ENCODE data around the gene AIF1. TPM values are rescaled to one million over a fixed set of nuclear protein-coding genes. Genes with fewer than 3 reads are reported as not detected.
A peak's percentile ranks its signal among the peaks of the same experiment; 100 is the strongest.

Gene AIF1
- total RNA-seq, 4 donors from 2014 or later: 2.6 to 16.3 (median 5.8) TPM

DNA sequence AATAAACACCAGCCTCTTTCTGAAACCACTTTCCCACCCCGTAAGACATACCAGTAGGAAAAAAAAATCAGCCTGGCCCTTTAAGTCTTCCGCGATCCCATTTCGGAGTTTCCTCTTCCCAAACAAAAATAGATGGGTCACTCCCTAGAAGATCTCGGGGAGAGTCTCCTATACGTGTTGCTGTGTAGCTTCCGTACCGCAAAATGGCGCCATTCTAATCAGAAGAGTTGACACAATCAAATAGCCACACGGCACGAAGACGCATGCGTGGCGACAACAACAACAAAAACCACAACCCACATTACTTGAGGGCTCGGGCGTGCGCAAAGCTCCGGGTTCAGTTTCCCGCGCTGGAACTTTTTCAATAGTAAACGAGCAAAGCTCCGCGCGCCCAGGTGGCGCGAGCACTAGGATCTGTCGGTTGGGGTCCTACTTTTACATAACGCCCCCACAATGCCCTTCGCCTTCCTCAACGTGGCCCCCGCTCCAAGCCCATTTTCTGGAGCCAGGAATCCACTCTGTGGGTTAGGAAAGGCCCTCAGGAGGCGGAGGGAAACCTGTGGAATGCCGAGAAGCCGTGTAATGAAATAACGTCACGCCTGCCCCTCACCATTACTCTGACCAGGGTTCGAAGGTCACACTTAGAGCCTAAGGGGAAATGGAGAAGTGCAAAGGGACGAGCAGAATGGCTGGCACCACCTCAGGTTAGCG lies 49.9 kb downstream of the AIF1 start, which contains the start of gene GPANK1:
GPANK1 (minus strand) TSS at position 208 of the 711 bp plus-strand sequence. CDS start 519 bp downstream, outside the sequence.
- WGBS: 0% methylated on average over 28 of the region's 39 CpGs
- Histone ChIP-seq H3K36me3 (peaks cover 34% of the 10 kb centered on the region), H3K4me3 (peak within 1 kb of the TSS; percentile 84), H3K27ac (peak within 1 kb of the TSS; percentile 98), H3K27me3 (no peaks in the 10 kb centered on the region), H3K4me1 (peaks cover 59% of the 10 kb centered on the region), H3K9me3 (no peaks in the 10 kb centered on the region)
- TF ChIP-seq POLR2AphosphoS5 (IDR thresholded peaks at IDR 0.05): peak in 2 of 3 donors; percentile 23 to 42
- TF ChIP-seq EP300 (IDR thresholded peaks at IDR 0.05): no peak
- no peak for TF ChIP-seq CTCF (IDR thresholded peaks at IDR 0.05)
- no peak for TF ChIP-seq POLR2A (IDR thresholded peaks at IDR 0.05)
- peak; percentile 94 to 95 for DNase-seq (ENCODE audit: low spot score in 2 of 2)

DNA sequence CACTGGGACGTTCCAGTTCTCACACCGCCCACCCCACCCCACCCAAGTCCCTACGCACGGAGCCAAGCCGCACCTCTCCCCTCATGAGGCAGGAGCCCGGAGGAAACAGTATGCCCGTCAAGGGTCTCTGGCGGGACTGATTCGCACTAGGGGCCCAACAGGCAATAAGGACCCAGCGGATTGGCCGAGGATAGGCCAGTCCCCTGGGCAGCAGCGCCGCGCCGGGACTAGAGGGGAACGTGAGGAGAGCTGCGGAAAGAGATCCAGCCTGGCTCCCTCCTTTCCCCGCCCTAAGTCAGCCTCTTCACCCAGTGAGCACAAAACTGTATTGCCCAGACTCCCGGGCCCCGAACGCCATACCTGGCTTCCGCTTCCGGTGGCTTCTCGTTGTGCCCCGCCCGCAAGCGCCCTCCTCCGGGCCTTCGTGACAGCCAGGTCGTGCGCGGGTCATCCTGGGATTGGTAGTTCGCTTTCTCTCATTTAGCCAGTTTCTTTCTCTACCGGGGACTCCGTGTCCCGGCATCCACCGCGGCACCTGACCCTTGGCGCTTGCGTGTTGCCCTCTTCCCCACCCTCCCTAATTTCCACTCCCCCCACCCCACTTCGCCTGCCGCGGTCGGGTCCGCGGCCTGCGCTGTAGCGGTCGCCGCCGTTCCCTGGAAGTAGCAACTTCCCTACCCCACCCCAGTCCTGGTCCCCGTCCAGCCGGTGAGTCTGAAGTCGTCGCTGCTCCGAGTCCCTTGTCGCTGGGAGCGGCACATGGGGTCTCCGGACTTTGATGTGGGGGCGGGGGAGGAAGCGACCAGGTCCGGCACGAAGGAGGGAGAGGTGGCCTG lies 50.7 kb downstream of the AIF1 start, which contains the start of gene CSNK2B:
CSNK2B (plus strand) TSS at position 580 of the 836 bp plus-strand sequence. CDS start 752 bp downstream, outside the sequence.
- Histone ChIP-seq H3K9me3 (no peaks in the 10 kb centered on the region), H3K4me1 (peaks cover 59% of the 10 kb centered on the region), H3K36me3 (peaks cover 42% of the 10 kb centered on the region), H3K27ac (peak within 1 kb of the TSS; percentile 98), H3K4me3 (peak within 1 kb of the TSS; percentile 84), H3K27me3 (no peaks in the 10 kb centered on the region)
- TF ChIP-seq POLR2A (IDR thresholded peaks at IDR 0.05): peak; percentile 53 to 76
- TF ChIP-seq EP300 (IDR thresholded peaks at IDR 0.05): no peak
- no peak for TF ChIP-seq CTCF (IDR thresholded peaks at IDR 0.05)
- peak in 2 of 3 donors; percentile 71 to 76 for TF ChIP-seq POLR2AphosphoS5 (IDR thresholded peaks at IDR 0.05)
- 2% methylated on average over 55 of the region's 63 CpGs for WGBS
- peak; percentile 100 for DNase-seq (ENCODE audit: low spot score in 2 of 2)

DNA sequence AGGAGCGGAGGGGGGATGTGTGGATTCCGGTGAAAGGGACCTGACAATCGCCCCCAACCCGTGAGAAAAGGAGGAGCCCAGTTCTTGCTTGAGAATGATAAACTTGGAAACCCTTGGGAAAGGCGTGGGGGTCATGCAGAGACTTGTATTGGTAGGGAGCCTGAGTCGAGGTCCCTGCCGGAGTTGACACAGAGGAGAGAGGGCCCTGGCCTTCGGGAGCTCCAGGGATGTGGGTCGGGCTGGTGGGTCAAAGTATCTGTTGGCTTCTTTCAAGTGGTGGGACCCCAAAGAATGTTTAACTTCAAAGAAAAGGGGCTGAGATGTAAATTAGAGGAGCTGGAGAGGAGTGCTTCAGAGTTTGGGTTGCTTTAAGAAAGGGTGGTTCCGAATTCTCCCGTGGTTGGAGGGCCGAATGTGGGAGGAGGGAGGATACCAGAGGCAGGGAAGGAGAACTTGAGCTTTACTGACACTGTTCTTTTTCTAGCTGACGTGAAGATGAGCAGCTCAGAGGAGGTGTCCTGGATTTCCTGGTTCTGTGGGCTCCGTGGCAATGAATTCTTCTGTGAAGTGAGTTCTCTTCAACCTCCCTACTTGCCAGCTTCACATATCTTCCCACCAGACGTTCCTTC lies 51.4 kb downstream of the AIF1 start:
- H3K36me3 ChIP-seq: peaks cover 50% of the 10 kb centered on the region
- DNase-seq (ENCODE audit: low spot score in 2 of 2): no peak
- no peak for TF ChIP-seq POLR2AphosphoS5 (IDR thresholded peaks at IDR 0.05)
- TF ChIP-seq POLR2A (IDR thresholded peaks at IDR 0.05): no peak
- TF ChIP-seq EP300 (IDR thresholded peaks at IDR 0.05): no peak
- no peak for TF ChIP-seq CTCF (IDR thresholded peaks at IDR 0.05)
- peaks cover 51% of the 10 kb centered on the region for H3K4me1 ChIP-seq
- 2% methylated on average over 15 of the region's 15 CpGs for WGBS
- no peaks in the 10 kb centered on the region for H3K27me3 ChIP-seq
- H3K4me3 ChIP-seq: peak overlapping the region; percentile 84
- H3K9me3 ChIP-seq: no peaks in the 10 kb centered on the region
- H3K27ac ChIP-seq: peak overlapping the region; percentile 98

Other genes with a start within 250 kb of the AIF1 start
- 10 to 100 TPM in 3 of 4 donors, 1 to 10 TPM in 1; 7.1 to 16.4 (median 15.2) TPM for gene MICA, start 211.6 kb upstream of the AIF1 start, total RNA-seq
- gene MICB, start 117.1 kb upstream of the AIF1 start, total RNA-seq: 1 to 10 TPM in 3 of 4 donors, under 1 TPM in 1; 0.26 to 2.4 (median 2.1) TPM
- not detected for gene MCCD1, start 86.3 kb upstream of the AIF1 start, total RNA-seq
- gene DDX39B, start 73.2 kb upstream of the AIF1 start, total RNA-seq: 100 to 1,000 TPM; 254 to 449 (median 281) TPM
- 1 to 10 TPM in 2 of 4 donors, under 1 TPM in 1, not detected in 1; 0.64 to 1.6 (median 1.4) TPM for gene ATP6V1G2, start 68.6 kb upstream of the AIF1 start, total RNA-seq
- 10 to 100 TPM; 23.6 to 29.5 (median 25.7) TPM for gene NFKBIL1, start 67.6 kb upstream of the AIF1 start, total RNA-seq
- under 1 TPM in 1 of 4 donors, not detected in 3; 0.47 TPM for gene LTA, start 42.9 kb upstream of the AIF1 start, total RNA-seq
- gene TNF, start 39.7 kb upstream of the AIF1 start, total RNA-seq: 1 to 10 TPM; 1.0 to 6.4 (median 3.3) TPM
- not detected for gene LTB, start 32.8 kb upstream of the AIF1 start, total RNA-seq
- gene LST1, start 29.0 kb upstream of the AIF1 start, total RNA-seq: 10 to 100 TPM in 1 of 4 donors, 1 to 10 TPM in 3; 3.7 to 72.9 (median 6.7) TPM
- not detected for gene NCR3, start 22.2 kb upstream of the AIF1 start, total RNA-seq
- 100 to 1,000 TPM; 100 to 163 (median 113) TPM for gene PRRC2A, start 5.5 kb downstream of the AIF1 start, total RNA-seq
- gene BAG6, start 37.4 kb downstream of the AIF1 start, total RNA-seq: 100 to 1,000 TPM; 239 to 360 (median 309) TPM
- gene APOM, start 40.7 kb downstream of the AIF1 start, total RNA-seq: 1 to 10 TPM; 2.8 to 8.3 (median 6.1) TPM
- gene C6orf47, start 45.5 kb downstream of the AIF1 start, total RNA-seq: 10 to 100 TPM; 31.6 to 41.0 (median 38.1) TPM
- 10 to 100 TPM; 15.0 to 22.6 (median 20.1) TPM for gene GPANK1, start 49.8 kb downstream of the AIF1 start, total RNA-seq
- 100 to 1,000 TPM; 381 to 429 (median 403) TPM for gene CSNK2B, start 50.8 kb downstream of the AIF1 start, total RNA-seq
- gene LY6G5B, start 54.7 kb downstream of the AIF1 start, total RNA-seq: 10 to 100 TPM; 11.4 to 63.7 (median 13.9) TPM
- gene LY6G5C, start 65.8 kb downstream of the AIF1 start, total RNA-seq: 1 to 10 TPM in 1 of 4 donors, under 1 TPM in 1, not detected in 2; 0.73 to 5.1 TPM
- gene ABHD16A, start 88.1 kb downstream of the AIF1 start, total RNA-seq: 10 to 100 TPM; 49.4 to 68.2 (median 57.3) TPM
- gene LY6G6F, start 91.6 kb downstream of the AIF1 start, total RNA-seq: not detected
- gene LY6G6D, start 100.1 kb downstream of the AIF1 start, total RNA-seq: 10 to 100 TPM in 1 of 4 donors, 1 to 10 TPM in 1, not detected in 2; 5.5 to 30.8 TPM
- gene LY6G6C, start 106.5 kb downstream of the AIF1 start, total RNA-seq: 100 to 1,000 TPM in 3 of 4 donors, 10 to 100 TPM in 1; 80.0 to 376 (median 338) TPM
- gene MPIG6B, start 108.1 kb downstream of the AIF1 start, total RNA-seq: 1 to 10 TPM; 1.6 to 4.6 (median 4.5) TPM
- gene DDAH2, start 114.1 kb downstream of the AIF1 start, total RNA-seq: 10 to 100 TPM; 66.8 to 84.2 (median 68.3) TPM
- gene CLIC1, start 121.3 kb downstream of the AIF1 start, total RNA-seq: 100 to 1,000 TPM; 239 to 420 (median 333) TPM
- gene MSH5, start 124.8 kb downstream of the AIF1 start, total RNA-seq: 10 to 100 TPM; 12.6 to 60.1 (median 17.2) TPM
- gene SAPCD1, start 147.4 kb downstream of the AIF1 start, total RNA-seq: 10 to 100 TPM in 3 of 4 donors, 1 to 10 TPM in 1; 9.3 to 42.2 (median 20.3) TPM
- 1 to 10 TPM; 1.3 to 3.3 (median 2.3) TPM for gene VWA7, start 162.1 kb downstream of the AIF1 start, total RNA-seq
- 10 to 100 TPM; 48.8 to 60.0 (median 59.1) TPM for gene VARS1, start 180.5 kb downstream of the AIF1 start, total RNA-seq
- gene LSM2, start 191.7 kb downstream of the AIF1 start, total RNA-seq: 10 to 100 TPM; 21.7 to 39.5 (median 30.2) TPM
- gene HSPA1L, start 200.0 kb downstream of the AIF1 start, total RNA-seq: 1 to 10 TPM in 3 of 4 donors, under 1 TPM in 1; 0.83 to 3.1 (median 1.8) TPM
- gene HSPA1A, start 200.3 kb downstream of the AIF1 start, total RNA-seq: 100 to 1,000 TPM; 200 to 464 (median 408) TPM
- gene HSPA1B, start 212.5 kb downstream of the AIF1 start, total RNA-seq: 100 to 1,000 TPM; 243 to 686 (median 558) TPM
- 10 to 100 TPM; 22.2 to 42.7 (median 39.8) TPM for gene NEU1, start 247.6 kb downstream of the AIF1 start, total RNA-seq